Colon (tissue), 2 donors: ENCODE results near the gene PAEP.

Experiments used
- FAIRE-seq: peaks from 2 replicates; lab custom pipeline; 2012; peaks lifted over from hg19 to GRCh38; lab: Jason Lieb, UNC
- donor health status: control.
- donor health status: control.

The PAEP gene

GRCh38 chr9:135601988-135602387 is 40.4 kb downstream of the PAEP start:
- no peak for FAIRE-seq

- FAIRE-seq: no peak
Observed at GRCh38 chr9:135602789-135603481, 41.4 kb downstream of the PAEP start.

- FAIRE-seq: no peak
Observed at GRCh38 chr9:135604437-135605237, 43.1 kb downstream of the PAEP start.

- no peak for FAIRE-seq
Observed at GRCh38 chr9:135605238-135605781, 43.8 kb downstream of the PAEP start.

- FAIRE-seq: no peak
Observed at GRCh38 chr9:135606885-135607259, 45.3 kb downstream of the PAEP start.

GRCh38 chr9:135607401-135608293 is 46.1 kb downstream of the PAEP start:
- no peak for FAIRE-seq

- FAIRE-seq: no peak
Observed at GRCh38 chr9:135608294-135608998, 46.9 kb downstream of the PAEP start.

- no peak for FAIRE-seq
Observed at GRCh38 chr9:135608999-135609317, 47.4 kb downstream of the PAEP start.

GRCh38 chr9:135609366-135609955 is 47.9 kb downstream of the PAEP start:
- FAIRE-seq: no peak

GRCh38 chr9:135610290-135611141 is 49.0 kb downstream of the PAEP start:
- FAIRE-seq: no peak

- FAIRE-seq: no peak
Observed at GRCh38 chr9:135611142-135611874, 49.8 kb downstream of the PAEP start.

GRCh38 chr9:135611875-135612209 is 50.3 kb downstream of the PAEP start:
- no peak for FAIRE-seq

GRCh38 chr9:135612437-135612836 is 50.9 kb downstream of the PAEP start:
- FAIRE-seq: no peak

- FAIRE-seq: no peak
Observed at GRCh38 chr9:135612981-135613910, 51.7 kb downstream of the PAEP start.

GRCh38 chr9:135613946-135614805 is 52.6 kb downstream of the PAEP start:
- no peak for FAIRE-seq

- FAIRE-seq: no peak
Observed at GRCh38 chr9:135614821-135615665, 53.5 kb downstream of the PAEP start.
